T-cell (primary cell): Measurements from ENCODE around the gene PTPRM. TPM values are rescaled to one million over a fixed set of nuclear protein-coding genes. Genes with fewer than 3 reads are reported as not detected.
A peak's percentile ranks its signal among the peaks of the same experiment; 100 is the strongest.

ENCODE experiments used
- ATAC-seq, 4 experiments: fragments of 200-7000 bp in 3 of 4; fragments of 150-1000 bp in 1 of 4; cut with Tn5 transposase; replicated peaks in 1 of 4; 1 replicate in 3 of 4; 2 replicates in 1 of 4; pipeline ENCODE4 v1.10.0; 2021; ENCODE audit warnings: moderate library complexity in 3 of 4, mild to moderate bottlenecking in 2 of 4, moderate number of reproducible peaks in 1 of 4
- CTCF ChIA-PET, 2 donors: fragments of 300-600 bp; sonication (Branson Sonifier 250); formaldehyde crosslinking; loops; one replicate each; lab custom pipeline; 2022; ENCODE audit warnings: antibody characterized with exemption in 2 of 2; lab: Charles Lee
- POLR2A ChIA-PET, 2 donors: fragments of 300-600 bp; sonication (Branson Sonifier 250); formaldehyde crosslinking; loops; one replicate each; lab custom pipeline; 2022; ENCODE audit warnings: antibody characterized with exemption in 2 of 2; lab: Charles Lee
- DNase-seq, 35 experiments: peaks; one replicate each; pipeline versions ENCODE4 v3.0.0 to v3.0.0-alpha.2; 2013 to 2023
- H3K27ac ChIP-seq: one replicate; pipeline ENCODE4 v1.5.1; 2013; ENCODE audit warnings: low read length
- H3K27me3 ChIP-seq, 2 experiments: replicated peaks in 1 of 2; 1 replicate in 1 of 2; 2 replicates in 1 of 2; pipeline versions ENCODE4 v1.6.1 to v1.7.0; 2013; ENCODE audit warnings: low read length in 1 of 2, mixed read lengths in 1 of 2; ENCODE audit not compliant: control insufficient read depth in 2 of 2, insufficient read depth in 2 of 2; ENCODE audit errors: extremely low read depth in 1 of 2
- H3K36me3 ChIP-seq, 2 donors: 1 replicate in 1 of 2; 2 replicates in 1 of 2; pipeline versions ENCODE4 v1.6.1 to v1.7.0; 2013; ENCODE audit warnings: low read length in 1 of 2; ENCODE audit not compliant: control insufficient read depth in 2 of 2, insufficient read depth in 1 of 2; ENCODE audit errors: extremely low read depth in 1 of 2
- H3K4me1 ChIP-seq, 2 experiments: 1 replicate in 1 of 2; 2 replicates in 1 of 2; pipeline versions ENCODE4 v1.6.1 to v1.7.0; 2013; ENCODE audit warnings: low read length in 2 of 2, mixed read lengths in 1 of 2; ENCODE audit not compliant: insufficient read depth in 2 of 2, control insufficient read depth in 1 of 2; ENCODE audit errors: extremely low read depth in 1 of 2
- H3K4me3 ChIP-seq, 2 donors: 1 replicate in 1 of 2; 2 replicates in 1 of 2; pipeline versions ENCODE4 v1.5.1 to v1.7.0; 2013; ENCODE audit warnings: mild to moderate bottlenecking in 2 of 2, low read length in 1 of 2, moderate library complexity in 1 of 2; ENCODE audit not compliant: control insufficient read depth in 1 of 2; ENCODE audit errors: extremely low read depth in 1 of 2
- H3K9me3 ChIP-seq: 2 replicates; pipeline ENCODE4 v1.7.0; 2013
- H3K27ac Mint-ChIP-seq, 2 donors: one replicate each; pipeline ENCODE4 v1.8.0; 2020 to 2021; ENCODE audit warnings: mild to moderate bottlenecking in 2 of 2, mixed read lengths in 2 of 2
- H3K27me3 Mint-ChIP-seq, 2 donors: one replicate each; pipeline ENCODE4 v1.8.0; 2021 to 2022; ENCODE audit warnings: mixed read lengths in 2 of 2
- H3K36me3 Mint-ChIP-seq: one replicate; pipeline ENCODE4 v1.8.0; 2021; ENCODE audit warnings: mixed read lengths
- H3K4me1 Mint-ChIP-seq, 3 donors: one replicate each; pipeline ENCODE4 v1.8.0; 2020 to 2022; ENCODE audit warnings: mixed read lengths in 3 of 3, mild to moderate bottlenecking in 1 of 3
- H3K4me3 Mint-ChIP-seq, 3 donors: one replicate each; pipeline ENCODE4 v1.8.0; 2020 to 2022; ENCODE audit warnings: mild to moderate bottlenecking in 3 of 3, mixed read lengths in 3 of 3, moderate library complexity in 3 of 3
- H3K9me3 Mint-ChIP-seq, 3 donors: one replicate each; pipeline ENCODE4 v1.8.0; 2020 to 2022; ENCODE audit warnings: mixed read lengths in 3 of 3
- WGBS: methylation state at CpG from one replicate; pipeline ENCODE4 v1.1.5; 2013; ENCODE audit warnings: missing lambda C conversion rate; ENCODE audit not compliant: insufficient coverage; 5-methylcytosine and 5-hydroxymethylcytosine counted together
- total RNA-seq, 35 experiments: library from RNA in 6 of 35; stranded (reverse) in 6 of 35; fragments of 120-200 nt in 1 of 35; gene quantifications; one replicate each; pipeline versions ENCODE4 v1.2.1 to v1.2.4 and lab custom pipeline; 2013 to 2026

The PTPRM gene
- total RNA-seq, 5 donors from 2014 or later (not counting 1 experiment from before 2014, with no cell fraction given) = 4.1 to 47.4 (median 7.1) TPM

DNA sequence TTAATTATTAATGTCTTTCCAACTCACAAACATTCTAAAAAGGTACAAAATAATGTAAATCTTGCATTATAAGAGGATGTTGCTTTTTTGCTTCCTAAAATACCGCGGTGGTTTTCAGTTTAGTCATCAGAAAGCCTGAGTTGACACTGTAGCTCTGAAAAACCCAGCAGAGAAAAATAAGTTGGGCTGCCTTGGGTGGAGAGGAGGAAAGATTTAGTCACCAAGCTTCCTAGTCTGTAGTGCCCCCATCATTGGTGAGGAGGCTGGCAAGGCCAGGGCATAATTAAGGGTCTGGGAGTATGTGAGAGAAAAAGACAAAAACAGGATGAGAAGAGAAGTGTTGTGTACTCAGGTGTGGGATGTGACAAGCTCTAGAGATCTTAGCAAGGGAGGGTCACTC is 5.7 kb downstream of the PTPRM start:
- WGBS = no CpG with 5 or more reads among the region's 2 CpGs
- Mint-ChIP-seq H3K27me3 (peaks cover 27 to 32% of the 10 kb centered on the region in 2 donors), H3K9me3 (peaks cover 0 to 4% (median 0%) of the 10 kb centered on the region in 3 donors), H3K4me3 (no peak overlapping the region), H3K27ac (peak overlapping the region; percentile 4 to 55), H3K4me1 (peaks cover 0 to 7% (median 0%) of the 10 kb centered on the region in 3 donors), H3K36me3 (no peaks in the 10 kb centered on the region)
- H3K9me3 ChIP-seq = no peaks in the 10 kb centered on the region
- H3K27me3 ChIP-seq = peaks cover 0 to 13% of the 10 kb centered on the region in 2 experiments
- DNase-seq = no peak
- no peak overlapping the region for H3K4me3 ChIP-seq
- peak overlapping the region; percentile 29 for H3K27ac ChIP-seq
- no peak for ATAC-seq
- ChIA-PET CTCF (no interaction called here), POLR2A (no interaction called here)
- no peaks in the 10 kb centered on the region for H3K36me3 ChIP-seq
- peaks cover 0 to 8% of the 10 kb centered on the region in 2 experiments for H3K4me1 ChIP-seq

DNA sequence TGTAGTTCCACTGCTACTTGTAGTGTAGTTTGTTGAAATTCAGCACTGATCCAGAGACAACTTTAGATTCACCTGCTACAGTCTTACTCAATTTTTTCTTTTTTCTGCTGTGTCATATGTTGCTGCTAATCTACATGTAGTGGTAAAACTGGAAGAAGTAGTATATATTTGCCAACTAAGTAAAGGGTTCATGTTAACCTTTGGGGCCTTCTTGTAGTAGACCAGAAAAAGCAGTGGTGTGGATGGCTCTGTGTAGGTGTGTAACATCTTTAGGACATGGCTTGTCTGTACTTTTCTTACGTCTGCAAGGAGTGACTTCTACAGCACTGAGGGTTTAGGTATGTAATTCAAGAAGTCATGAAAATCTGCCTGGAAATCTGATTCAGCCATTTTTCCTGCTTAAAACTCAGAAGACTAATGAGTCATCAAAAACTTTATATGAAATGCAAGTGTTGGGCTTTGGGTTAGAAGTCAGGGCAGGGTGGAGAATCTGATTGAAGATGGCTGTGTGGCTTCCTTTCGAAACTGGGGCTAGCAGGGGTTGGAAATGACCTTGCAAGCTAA is 8.4 kb downstream of the PTPRM start:
- 79% methylated on average over 2 of the region's 2 CpGs for WGBS
- ATAC-seq = no peak
- Histone ChIP-seq H3K27me3 (peaks cover 0 to 7% of the 10 kb centered on the region in 2 experiments), H3K9me3 (no peaks in the 10 kb centered on the region), H3K27ac (no peak overlapping the region), H3K4me1 (peaks cover 0 to 4% of the 10 kb centered on the region in 2 experiments), H3K4me3 (no peak overlapping the region), H3K36me3 (no peaks in the 10 kb centered on the region)
- ChIA-PET CTCF (no interaction called here), POLR2A (no interaction called here)
- Mint-ChIP-seq H3K4me3 (no peak overlapping the region), H3K27me3 (peaks cover 10 to 14% of the 10 kb centered on the region in 2 donors), H3K4me1 (peaks cover 0 to 2% (median 0%) of the 10 kb centered on the region in 3 donors), H3K36me3 (no peaks in the 10 kb centered on the region), H3K9me3 (peaks cover 0 to 2% (median 0%) of the 10 kb centered on the region in 3 donors), H3K27ac (no peak overlapping the region)
- no peak for DNase-seq

DNA sequence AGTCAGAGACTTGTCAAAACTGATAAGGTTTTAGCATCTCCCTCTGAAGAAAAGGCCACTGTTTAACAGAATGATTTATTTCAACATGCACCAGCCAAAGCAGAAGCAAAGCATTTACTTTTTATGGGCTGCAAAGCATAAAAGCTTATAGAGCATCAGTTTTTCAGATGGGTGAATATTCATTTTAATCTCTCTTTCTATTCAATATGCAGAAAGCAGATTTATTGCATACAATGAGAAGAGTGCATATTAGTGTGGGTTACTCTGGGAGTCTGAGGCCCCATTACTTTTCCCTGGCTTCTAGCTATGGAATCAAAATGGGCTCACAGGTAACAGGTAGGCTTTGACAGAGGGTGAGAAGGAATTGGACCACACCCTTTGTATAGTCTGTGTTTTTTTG is 9.0 kb downstream of the PTPRM start:
- Histone ChIP-seq H3K4me3 (no peak overlapping the region), H3K4me1 (peaks cover 0 to 4% of the 10 kb centered on the region in 2 experiments), H3K36me3 (no peaks in the 10 kb centered on the region), H3K9me3 (no peaks in the 10 kb centered on the region), H3K27ac (no peak overlapping the region), H3K27me3 (peaks cover 0 to 7% of the 10 kb centered on the region in 2 experiments)
- Mint-ChIP-seq H3K36me3 (no peaks in the 10 kb centered on the region), H3K27ac (no peak overlapping the region), H3K4me3 (no peak overlapping the region), H3K27me3 (peaks cover 6 to 9% of the 10 kb centered on the region in 2 donors), H3K9me3 (peaks cover 0 to 2% (median 0%) of the 10 kb centered on the region in 3 donors), H3K4me1 (peaks cover 0 to 2% (median 0%) of the 10 kb centered on the region in 3 donors)
- DNase-seq = no peak
- ATAC-seq = no peak
- ChIA-PET POLR2A (no interaction called here), CTCF (no interaction called here)

DNA sequence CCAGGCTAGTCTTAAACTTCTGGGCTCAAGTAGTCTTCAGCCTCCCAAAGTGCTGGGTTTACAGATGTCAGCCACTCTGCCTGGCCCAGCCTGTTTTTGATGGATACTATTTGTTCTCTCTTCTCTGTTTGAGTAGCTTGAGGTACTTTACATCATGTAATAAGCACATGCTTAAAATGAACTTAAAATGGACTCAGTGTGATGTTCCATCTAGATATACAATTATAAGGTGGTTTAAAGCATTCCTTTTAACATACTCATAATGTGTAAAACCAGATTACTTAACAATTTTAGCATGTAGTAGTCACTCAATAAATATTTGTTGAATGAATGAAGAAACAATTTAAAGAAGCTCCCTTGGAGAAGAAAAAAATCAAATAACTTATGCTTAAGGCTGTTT is 9.6 kb downstream of the PTPRM start:
- ChIA-PET POLR2A (no interaction called here), CTCF (no interaction called here)
- H3K9me3 ChIP-seq = no peaks in the 10 kb centered on the region
- peaks cover 3 to 7% of the 10 kb centered on the region in 2 donors for H3K27me3 Mint-ChIP-seq
- H3K27ac ChIP-seq = no peak overlapping the region
- peaks cover 0 to 4% of the 10 kb centered on the region in 2 experiments for H3K4me1 ChIP-seq
- no peaks in the 10 kb centered on the region for H3K36me3 ChIP-seq
- no peak overlapping the region for H3K27ac Mint-ChIP-seq
- H3K4me3 Mint-ChIP-seq = no peak overlapping the region
- H3K4me3 ChIP-seq = no peak overlapping the region
- no peak for ATAC-seq
- H3K4me1 Mint-ChIP-seq = peaks cover 0 to 2% (median 0%) of the 10 kb centered on the region in 3 donors
- DNase-seq = no peak
- H3K27me3 ChIP-seq = peaks cover 0 to 7% of the 10 kb centered on the region in 2 experiments
- no peaks in the 10 kb centered on the region for H3K36me3 Mint-ChIP-seq
- H3K9me3 Mint-ChIP-seq = peaks cover 0 to 2% (median 0%) of the 10 kb centered on the region in 3 donors

DNA sequence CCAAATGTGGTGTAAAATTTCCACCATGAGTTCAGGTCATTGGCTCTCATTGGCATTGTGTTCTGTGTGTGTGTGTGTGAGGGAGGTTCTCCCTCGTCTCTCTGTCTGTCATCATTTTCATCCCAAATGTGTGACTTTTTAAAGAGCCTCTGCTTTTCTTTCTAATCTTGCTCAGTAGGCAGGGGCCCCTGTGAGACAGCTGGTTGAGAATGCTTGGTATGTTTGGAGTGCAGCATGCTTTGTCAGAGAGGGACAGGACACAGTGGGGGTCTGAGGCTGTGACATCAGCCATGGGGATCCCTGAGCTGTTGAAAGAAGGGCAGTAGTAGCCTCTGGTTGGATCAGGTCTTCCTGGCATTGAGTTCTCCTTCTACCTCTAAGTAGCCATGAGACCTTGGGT is 10.6 kb downstream of the PTPRM start:
- no peak overlapping the region for H3K27ac ChIP-seq
- WGBS = no CpG with 5 or more reads among the region's 1 CpG
- Mint-ChIP-seq H3K36me3 (no peaks in the 10 kb centered on the region), H3K9me3 (peaks cover 0 to 5% (median 2%) of the 10 kb centered on the region in 3 donors), H3K27ac (no peak overlapping the region), H3K4me1 (peaks cover 0 to 2% (median 0%) of the 10 kb centered on the region in 3 donors), H3K4me3 (no peak overlapping the region), H3K27me3 (peaks cover 3 to 6% of the 10 kb centered on the region in 2 donors)
- no peak overlapping the region for H3K4me3 ChIP-seq
- peaks cover 0 to 4% of the 10 kb centered on the region in 2 experiments for H3K4me1 ChIP-seq
- no peaks in the 10 kb centered on the region for H3K9me3 ChIP-seq
- no peaks in the 10 kb centered on the region for H3K36me3 ChIP-seq
- H3K27me3 ChIP-seq = peaks cover 0 to 7% of the 10 kb centered on the region in 2 experiments
- DNase-seq = no peak
- ATAC-seq = no peak
- POLR2A ChIA-PET = no interaction called here
- CTCF ChIA-PET = no interaction called here

DNA sequence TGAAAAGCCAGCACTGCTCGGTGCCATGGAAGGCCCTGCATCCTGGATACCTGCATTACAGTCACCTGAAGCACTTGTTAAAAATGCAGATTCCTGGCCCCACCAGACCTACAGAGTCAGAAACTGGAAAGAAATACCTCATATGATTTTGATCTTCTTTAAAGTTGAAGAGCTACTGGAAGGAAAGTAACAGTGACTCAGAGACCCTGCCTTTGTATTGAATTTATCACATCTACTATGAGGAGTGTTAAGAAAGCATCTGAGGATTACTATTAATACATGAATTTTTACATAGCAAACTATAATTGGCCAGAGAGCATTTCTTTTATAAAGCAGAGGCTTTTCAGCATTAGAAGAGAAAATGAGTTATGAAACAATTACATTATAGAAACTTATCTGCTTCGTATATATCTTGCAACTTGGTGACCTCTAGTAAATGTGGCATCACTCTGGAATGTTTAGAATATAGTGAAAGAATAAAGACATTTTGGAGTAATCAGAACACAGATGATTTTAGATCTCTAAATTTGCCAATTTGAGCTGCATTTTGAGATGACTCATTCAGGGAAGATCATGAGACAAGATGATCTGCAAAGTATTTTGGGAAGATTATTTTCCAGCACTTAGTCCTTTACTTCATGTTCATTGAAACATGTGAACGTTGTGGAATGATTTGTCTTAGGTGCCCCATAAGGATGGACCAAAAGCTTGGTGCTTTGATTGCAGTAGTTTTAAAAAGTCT is 12.2 kb downstream of the PTPRM start:
- ChIA-PET POLR2A (no interaction called here), CTCF (no interaction called here)
- no peak overlapping the region for H3K4me3 ChIP-seq
- no peak overlapping the region for H3K27ac ChIP-seq
- no peaks in the 10 kb centered on the region for H3K36me3 ChIP-seq
- WGBS = no CpG with 5 or more reads among the region's 3 CpGs
- H3K9me3 ChIP-seq = no peaks in the 10 kb centered on the region
- H3K4me1 ChIP-seq = no peaks in the 10 kb centered on the region
- ATAC-seq (no peak), DNase-seq (no peak)
- Mint-ChIP-seq H3K27me3 (no peaks in the 10 kb centered on the region), H3K4me3 (no peak overlapping the region), H3K4me1 (no peaks in the 10 kb centered on the region), H3K36me3 (no peaks in the 10 kb centered on the region), H3K27ac (no peak overlapping the region), H3K9me3 (peaks cover 0 to 5% (median 4%) of the 10 kb centered on the region in 3 donors)
- H3K27me3 ChIP-seq = no peaks in the 10 kb centered on the region
